GM23248 (cell line): ENCODE results near the gene PMPCA. TPM values are rescaled to one million over a fixed set of nuclear protein-coding genes. Genes with fewer than 3 reads are reported as not detected.

ENCODE experiments used
- DNase-seq: peaks from one replicate; pipeline ENCODE4 v3.0.0-alpha.2; 2015
- H2AFZ ChIP-seq: fragments of 200-600 bp; sonication (generic); 2 replicates; pipeline ENCODE4 v1.6.1; 2016; ENCODE audit warnings: antibody characterized with exemption
- H3F3A ChIP-seq: fragments of 200-600 bp; sonication (generic); 2 replicates; pipeline ENCODE4 v1.6.1; 2016; ENCODE audit warnings: mild to moderate bottlenecking, antibody characterized with exemption, mixed run types; ENCODE audit not compliant: insufficient read depth
- H3K27ac ChIP-seq: fragments of 200-600 bp; sonication (generic); 2 replicates; pipeline ENCODE4 v1.5.1; 2016; ENCODE audit warnings: mild to moderate bottlenecking
- H3K27me3 ChIP-seq: fragments of 200-600 bp; sonication (generic); replicated peaks from 2 replicates; pipeline ENCODE4 v1.6.1; 2016; ENCODE audit warnings: mild to moderate bottlenecking; ENCODE audit not compliant: insufficient read depth
- H3K36me3 ChIP-seq: fragments of 200-600 bp; sonication (generic); 2 replicates; pipeline ENCODE4 v1.6.1; 2016; ENCODE audit warnings: low read depth, mild to moderate bottlenecking
- H3K4me1 ChIP-seq: fragments of 200-600 bp; sonication (generic); 2 replicates; pipeline ENCODE4 v1.6.1; 2016; ENCODE audit warnings: mild to moderate bottlenecking; ENCODE audit not compliant: insufficient read depth
- H3K4me2 ChIP-seq: fragments of 200-600 bp; sonication (generic); one replicate; pipeline ENCODE4 v1.6.1; 2016; ENCODE audit warnings: mild to moderate bottlenecking; ENCODE audit not compliant: unreplicated experiment
- H3K4me3 ChIP-seq: fragments of 200-600 bp; sonication (generic); 2 replicates; pipeline ENCODE4 v1.5.1; 2016; ENCODE audit warnings: mild to moderate bottlenecking
- H3K79me2 ChIP-seq: fragments of 200-600 bp; sonication (generic); 2 replicates; pipeline ENCODE4 v1.6.1; 2016; ENCODE audit warnings: mild to moderate bottlenecking; ENCODE audit not compliant: insufficient read depth
- H3K9ac ChIP-seq: fragments of 200-600 bp; sonication (generic); 2 replicates; pipeline ENCODE4 v1.6.1; 2016; ENCODE audit warnings: mild to moderate bottlenecking
- H3K9me2 ChIP-seq: fragments of 200-600 bp; sonication (generic); 2 replicates; pipeline ENCODE4 v1.6.1; 2016; ENCODE audit warnings: mixed run types, mild to moderate bottlenecking, moderate library complexity; ENCODE audit not compliant: insufficient read depth
- H3K9me3 ChIP-seq: fragments of 200-600 bp; sonication (generic); one replicate; pipeline ENCODE4 v1.6.1; 2017; ENCODE audit warnings: low read depth
- H4K20me1 ChIP-seq: fragments of 200-600 bp; sonication (generic); 2 replicates; pipeline ENCODE4 v1.6.0; 2016; ENCODE audit not compliant: insufficient read depth
- EZH2 ChIP-seq: fragments of 200-600 bp; sonication (generic); IDR thresholded peaks from 2 replicates; pipeline ENCODE4 v1.6.1; 2018; ENCODE audit warnings: antibody characterized with exemption, mild to moderate bottlenecking; ENCODE audit not compliant: insufficient read depth, poor library complexity, severe bottlenecking
- EZH2phosphoT487 ChIP-seq: fragments of 200-600 bp; sonication (generic); IDR thresholded peaks from 2 replicates; pipeline ENCODE4 v1.6.1; 2018; ENCODE audit warnings: antibody characterized with exemption, moderate library complexity, mild to moderate bottlenecking, low read depth; ENCODE audit not compliant: insufficient read depth
- WGBS, 2 experiments: methylation state at CpG; one replicate each; pipeline ENCODE4 v1.1.6; 2015 to 2017; ENCODE audit warnings: low lambda C conversion rate in 2 of 2, low coverage in 1 of 2; ENCODE audit errors: missing lambda C conversion rate in 2 of 2; 5-methylcytosine and 5-hydroxymethylcytosine counted together
- in situ Hi-C: fragments of 300-500 bp; cut with MboI; formaldehyde crosslinking; loops from 2 replicates; pipeline ENCODE4 v1.15.0; 2020
- polyA plus RNA-seq: library from polyadenylated mRNA; unstranded; fragments of >200 nt; fragmentation: Nextera tagmentation; extraction: Ambion mirVana; gene quantifications from 2 replicates; pipeline ENCODE4 v1.2.1, GENCODE V29; 2016
- total RNA-seq: library from RNA; depleted of rRNA; stranded (reverse); fragments of >200 nt; shearing (Covaris generic); gene quantifications from 2 replicates; pipeline ENCODE4 v1.2.3, GENCODE V29; 2014; rRNA removed

PMPCA gene
- total and polyA plus RNA-seq, 2 experiments from 2014 or later, result 58.7 to 77.4 TPM

GRCh38 chr9:136470792-136471469, 60.5 kb downstream of the PMPCA start:
- H3K27me3 ChIP-seq, result no peaks in the 10 kb centered on the region
- TF ChIP-seq EZH2, result no peak
- H3K27ac ChIP-seq, result no peak overlapping the region
- no peak overlapping the region for H3K4me2 ChIP-seq
- H3K79me2 ChIP-seq, result peaks cover 100% of the 10 kb centered on the region
- in situ Hi-C loops, result no loop called here
- no peak overlapping the region for H3K9ac ChIP-seq
- H3F3A ChIP-seq, result no peaks in the 10 kb centered on the region
- WGBS, 2 experiments, result 94 to 98% methylated on average over 12 of the region's 12 CpGs
- H4K20me1 ChIP-seq, result no peaks in the 10 kb centered on the region
- no peak overlapping the region for H2AFZ ChIP-seq
- H3K36me3 ChIP-seq, result peaks cover 75% of the 10 kb centered on the region
- H3K4me1 ChIP-seq, result no peaks in the 10 kb centered on the region
- no peak for DNase-seq
- H3K9me2 ChIP-seq, result no peaks in the 10 kb centered on the region
- H3K4me3 ChIP-seq, result no peak overlapping the region
- no peaks in the 10 kb centered on the region for H3K9me3 ChIP-seq

- H3K9me3 ChIP-seq, result no peaks in the 10 kb centered on the region
- in situ Hi-C loops, result no loop called here
- no peaks in the 10 kb centered on the region for H3F3A ChIP-seq
- H3K27me3 ChIP-seq, result no peaks in the 10 kb centered on the region
- no peak overlapping the region for H2AFZ ChIP-seq
- H3K9me2 ChIP-seq, result no peaks in the 10 kb centered on the region
- no peaks in the 10 kb centered on the region for H4K20me1 ChIP-seq
- no peak overlapping the region for H3K4me3 ChIP-seq
- H3K4me1 ChIP-seq, result no peaks in the 10 kb centered on the region
- DNase-seq, result no peak
- peaks cover 100% of the 10 kb centered on the region for H3K79me2 ChIP-seq
- H3K4me2 ChIP-seq, result no peak overlapping the region
- H3K27ac ChIP-seq, result no peak overlapping the region
- no peak overlapping the region for H3K9ac ChIP-seq
- H3K36me3 ChIP-seq, result peaks cover 74% of the 10 kb centered on the region
- 95 to 97% methylated on average over 19 of the region's 19 CpGs for WGBS, 2 experiments
- TF ChIP-seq EZH2 (no peak), EZH2phosphoT487 (no peak)
Observed at GRCh38 chr9:136471802-136472487, 61.5 kb downstream of the PMPCA start.

DNA sequence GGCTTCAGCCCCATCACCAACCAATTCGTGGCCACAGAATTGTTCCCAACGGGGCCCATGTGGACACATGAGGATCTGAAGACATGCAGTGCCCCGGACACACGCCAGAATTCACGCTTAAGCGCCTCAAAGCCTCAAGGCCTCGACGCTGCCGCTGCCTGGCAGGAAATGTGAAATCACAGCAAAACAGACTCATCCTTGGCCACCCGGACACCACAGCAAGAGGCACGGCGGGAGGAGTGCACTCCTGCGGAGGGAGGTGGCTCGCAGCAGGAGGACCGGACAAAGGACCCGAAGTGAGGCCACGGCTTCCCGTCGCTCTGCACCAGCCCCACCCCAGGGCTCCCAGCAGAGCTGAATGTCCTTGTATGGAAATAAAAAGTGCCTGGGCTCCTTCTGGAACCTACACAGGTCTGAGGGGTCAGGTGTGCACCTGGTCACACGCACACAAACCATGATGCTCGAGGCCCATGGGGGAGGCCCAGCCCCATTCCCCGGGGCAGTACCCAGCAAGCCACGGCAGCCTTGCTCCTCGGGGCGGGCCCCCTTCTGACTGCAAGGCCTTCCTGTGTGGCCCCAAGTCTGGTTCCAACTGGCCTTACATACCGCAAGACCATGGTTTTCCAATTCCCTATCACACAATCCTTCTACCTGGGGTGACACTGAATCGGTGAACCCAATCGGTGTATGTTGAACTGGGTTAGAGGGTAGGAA, 62.3 kb downstream of the PMPCA start:
- WGBS, 2 experiments, result 85 to 87% methylated on average over 28 of the region's 28 CpGs
- in situ Hi-C loops, result no loop called here
- Histone ChIP-seq H3K9me3 (no peaks in the 10 kb centered on the region), H3F3A (no peaks in the 10 kb centered on the region), H3K9ac (no peak overlapping the region), H3K9me2 (no peaks in the 10 kb centered on the region), H3K4me1 (no peaks in the 10 kb centered on the region), H3K27ac (no peak overlapping the region), H3K79me2 (peaks cover 100% of the 10 kb centered on the region), H3K36me3 (peaks cover 68% of the 10 kb centered on the region), H2AFZ (no peak overlapping the region), H3K4me2 (no peak overlapping the region), H3K27me3 (no peaks in the 10 kb centered on the region), H3K4me3 (no peak overlapping the region), H4K20me1 (no peaks in the 10 kb centered on the region; the same call in 1 of the 2 replicates)
- TF ChIP-seq EZH2 (no peak), EZH2phosphoT487 (no peak)
- DNase-seq, result no peak

DNA sequence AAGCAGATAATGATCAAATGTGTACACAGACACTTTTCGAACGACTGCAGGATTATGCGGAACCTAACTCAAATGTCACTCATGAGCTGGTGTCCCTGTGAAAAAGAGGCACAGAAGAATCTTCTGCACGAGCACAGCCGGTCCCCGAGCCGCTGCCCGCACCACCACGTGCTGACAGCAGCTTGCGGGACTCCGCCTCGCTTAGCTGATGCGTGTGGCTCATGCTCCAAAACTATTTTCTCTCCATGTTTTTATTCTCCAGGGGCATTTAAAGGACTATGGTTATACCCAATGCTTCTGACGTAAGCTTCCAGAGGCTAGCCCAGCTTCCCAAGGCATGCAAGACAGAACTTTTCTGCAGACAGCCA, 62.9 kb downstream of the PMPCA start:
- Histone ChIP-seq H3K9me2 (no peaks in the 10 kb centered on the region), H3K27ac (no peak overlapping the region), H3K9ac (no peak overlapping the region), H3K4me1 (no peaks in the 10 kb centered on the region), H3K79me2 (peaks cover 100% of the 10 kb centered on the region), H3K9me3 (no peaks in the 10 kb centered on the region), H3K36me3 (peaks cover 62% of the 10 kb centered on the region), H3K4me2 (no peak overlapping the region), H2AFZ (no peak overlapping the region), H3F3A (no peaks in the 10 kb centered on the region), H3K4me3 (no peak overlapping the region), H4K20me1 (no peaks in the 10 kb centered on the region; the same call in 1 of the 2 replicates), H3K27me3 (no peaks in the 10 kb centered on the region)
- 93 to 94% methylated on average over 14 of the region's 14 CpGs for WGBS, 2 experiments
- DNase-seq, result no peak
- in situ Hi-C loops, result no loop called here
- no peak for TF ChIP-seq EZH2phosphoT487
- TF ChIP-seq EZH2, result no peak

Other genes starting within 250 kb of the PMPCA start
- gene LHX3, start 205.5 kb upstream of the PMPCA start, total RNA-seq, result not detected in 2 replicates
- not detected in 2 replicates for gene LHX3, start 205.5 kb upstream of the PMPCA start, polyA plus RNA-seq
- 11.7 and 16.4 TPM in 2 replicates for gene QSOX2, start 164.8 kb upstream of the PMPCA start, total RNA-seq
- 1.7 and 1.9 TPM in 2 replicates for gene QSOX2, start 164.8 kb upstream of the PMPCA start, polyA plus RNA-seq
- not detected in 2 replicates for gene CCDC187, start 106.6 kb upstream of the PMPCA start, total RNA-seq
- gene CCDC187, start 106.6 kb upstream of the PMPCA start, polyA plus RNA-seq, result not detected in 2 replicates
- 51.6 and 57.1 TPM in 2 replicates for gene GPSM1, start 83.1 kb upstream of the PMPCA start, total RNA-seq
- 12.4 and 13.7 TPM in 2 replicates for gene GPSM1, start 83.1 kb upstream of the PMPCA start, polyA plus RNA-seq
- 12.3 and 49.8 TPM in 2 replicates for gene DNLZ, start 46.9 kb upstream of the PMPCA start, total RNA-seq
- gene DNLZ, start 46.9 kb upstream of the PMPCA start, polyA plus RNA-seq, result 25.9 and 27.1 TPM in 2 replicates
- 0.11 TPM in 1 of 2 replicates, not detected in the other for gene CARD9, start 37.0 kb upstream of the PMPCA start, total RNA-seq
- 0.60 and 0.61 TPM in 2 replicates for gene CARD9, start 37.0 kb upstream of the PMPCA start, polyA plus RNA-seq
- 5.2 and 8.2 TPM in 2 replicates for gene SNAPC4, start 10.5 kb upstream of the PMPCA start, total RNA-seq
- gene SNAPC4, start 10.5 kb upstream of the PMPCA start, polyA plus RNA-seq, result 3.3 and 4.4 TPM in 2 replicates
- gene ENTR1, start within 50 bp of the PMPCA start, total RNA-seq, result 36.4 and 50.2 TPM in 2 replicates
- gene ENTR1, start within 50 bp of the PMPCA start, polyA plus RNA-seq, result 11.2 and 13.0 TPM in 2 replicates
- 8.1 and 12.5 TPM in 2 replicates for gene INPP5E, start 29.2 kb downstream of the PMPCA start, total RNA-seq
- 5.0 and 5.2 TPM in 2 replicates for gene INPP5E, start 29.2 kb downstream of the PMPCA start, polyA plus RNA-seq
- gene SEC16A, start 72.4 kb downstream of the PMPCA start, total RNA-seq, result 32.0 and 34.5 TPM in 2 replicates
- gene SEC16A, start 72.4 kb downstream of the PMPCA start, polyA plus RNA-seq, result 40.4 and 43.4 TPM in 2 replicates
- gene NOTCH1, start 135.4 kb downstream of the PMPCA start, total RNA-seq, result 5.2 and 5.7 TPM in 2 replicates
- 1.5 TPM in 2 replicates for gene NOTCH1, start 135.4 kb downstream of the PMPCA start, polyA plus RNA-seq